Endothelial cell of umbilical vein (primary cell): ENCODE measurements around the gene ANKS1B. TPM values are rescaled to one million over a fixed set of nuclear protein-coding genes. Genes with fewer than 3 reads are reported as not detected.

ENCODE experiments used
- BruUV-seq: library from RNA; stranded (reverse); fragments of 400-500 nt; replicated peaks from 2 replicates; lab custom pipeline; 2021; lab: Mats Ljungman, UMichigan
- CTCF ChIA-PET: fragments of 300-600, 350-600 bp; sonication (Branson Sonifier 250); formaldehyde crosslinking; loops from one replicate; lab custom pipeline; 2021; ENCODE audit warnings: antibody characterized with exemption, inconsistent platforms; lab: Charles Lee
- POLR2A ChIA-PET: fragments of 300-600, 350-600 bp; sonication (Branson Sonifier 250); formaldehyde crosslinking; loops from one replicate; lab custom pipeline; 2021; ENCODE audit warnings: antibody characterized with exemption, inconsistent platforms; lab: Charles Lee
- DNase-seq: peaks from one replicate; pipeline ENCODE4 v3.0.0-alpha.2; 2011; ENCODE audit warnings: low read depth, low spot score
- FAIRE-seq: peaks from 2 replicates; lab custom pipeline; 2011; peaks lifted over from hg19 to GRCh38; lab: Jason Lieb, UNC
- H2AFZ ChIP-seq: 2 replicates; pipeline ENCODE4 v1.6.0; 2012; ENCODE audit warnings: low read depth, low read length, control low read depth, inconsistent platforms
- H3K27ac ChIP-seq: 2 replicates; pipeline ENCODE4 v1.5.1; 2011; ENCODE audit warnings: low read depth, mild to moderate bottlenecking, control low read depth, low read length, moderate library complexity; ENCODE audit not compliant: insufficient read depth
- H3K27me3 ChIP-seq, 2 experiments: 2 replicates each; pipeline versions ENCODE4 v1.6.0 to v1.6.1; 2011; ENCODE audit warnings: low read length in 2 of 2, mixed read lengths in 1 of 2; ENCODE audit not compliant: control insufficient read depth in 2 of 2, insufficient read depth in 2 of 2
- H3K36me3 ChIP-seq, 2 experiments: 2 replicates in 1 of 2; 3 replicates in 1 of 2; pipeline ENCODE4 v1.5.1; 2011; ENCODE audit warnings: low read length in 2 of 2, mild to moderate bottlenecking in 1 of 2, moderate library complexity in 1 of 2; ENCODE audit not compliant: control insufficient read depth in 2 of 2, insufficient read depth in 2 of 2; ENCODE audit errors: extremely low read depth in 1 of 2
- H3K4me1 ChIP-seq: 3 replicates; pipeline ENCODE4 v1.5.1; 2011; ENCODE audit warnings: mild to moderate bottlenecking, low read length; ENCODE audit not compliant: control insufficient read depth, insufficient read depth; ENCODE audit errors: extremely low read depth
- H3K4me2 ChIP-seq: 2 replicates; pipeline ENCODE4 v1.6.1; 2011; ENCODE audit warnings: low read length, control low read depth, mixed read lengths; ENCODE audit not compliant: insufficient read depth
- H3K4me3 ChIP-seq, 3 experiments: fragments of 200-600 bp in 1 of 3; sonication (generic), shearing (Covaris generic) in 1 of 3; replicated peaks in 1 of 3; 2 replicates each; pipeline ENCODE4 v1.5.1; 2011 to 2016; ENCODE audit warnings: control low read depth in 3 of 3, low read length in 3 of 3, mild to moderate bottlenecking in 2 of 3, inconsistent platforms in 1 of 3, low read depth in 1 of 3, moderate library complexity in 1 of 3; ENCODE audit not compliant: insufficient read depth in 1 of 3
- H3K79me2 ChIP-seq: 2 replicates; pipeline ENCODE4 v1.6.0; 2012; ENCODE audit warnings: low read length, inconsistent platforms; ENCODE audit not compliant: control insufficient read depth, insufficient read depth
- H3K9ac ChIP-seq: replicated peaks from 2 replicates; pipeline ENCODE3; 2011; ENCODE audit warnings: low read length, control low read depth; ENCODE audit not compliant: insufficient read depth; ENCODE audit errors: extremely low read depth
- H3K9me1 ChIP-seq: replicated peaks from 3 replicates; pipeline ENCODE4 v1.6.0; 2011; ENCODE audit warnings: mild to moderate bottlenecking, low read length; ENCODE audit not compliant: control insufficient read depth, insufficient read depth; ENCODE audit errors: extremely low read depth
- H3K9me3 ChIP-seq: replicated peaks from 2 replicates; pipeline ENCODE4 v1.5.1; 2012; ENCODE audit warnings: low read length, inconsistent platforms; ENCODE audit not compliant: control insufficient read depth, insufficient read depth
- H4K20me1 ChIP-seq: replicated peaks from 2 replicates; pipeline ENCODE3; 2011; ENCODE audit warnings: mild to moderate bottlenecking, low read length; ENCODE audit not compliant: control insufficient read depth, insufficient read depth; ENCODE audit errors: extremely low read depth
- CTCF ChIP-seq, 2 donors: IDR thresholded peaks; 1 replicate in 1 of 2; 2 replicates in 1 of 2; pipeline ENCODE4 v1.5.1; 2011; ENCODE audit warnings: low read length in 2 of 2, mild to moderate bottlenecking in 2 of 2, moderate library complexity in 2 of 2, control low read depth in 1 of 2, inconsistent platforms in 1 of 2, low read depth in 1 of 2; ENCODE audit not compliant: insufficient read depth in 1 of 2; ENCODE audit errors: extremely low read depth in 1 of 2
- EZH2 ChIP-seq: IDR thresholded peaks from 2 replicates; pipeline ENCODE4 v1.6.1; 2012; ENCODE audit warnings: borderline replicate concordance, low read depth, mild to moderate bottlenecking, moderate library complexity, low read length, inconsistent platforms; ENCODE audit not compliant: severe bottlenecking
- FOS ChIP-seq: IDR thresholded peaks from 2 replicates; pipeline ENCODE4 v1.6.1; 2011; ENCODE audit warnings: mild to moderate bottlenecking, low read length, moderate library complexity, borderline replicate concordance; ENCODE audit not compliant: insufficient read depth
- GATA2 ChIP-seq: IDR thresholded peaks from 2 replicates; pipeline ENCODE4 v1.7.0; 2011; ENCODE audit warnings: low read depth, mild to moderate bottlenecking, moderate library complexity, mixed read lengths, low read length; ENCODE audit not compliant: insufficient read length, insufficient read depth
- JUN ChIP-seq: IDR thresholded peaks from 2 replicates; pipeline ENCODE4 v1.6.1; 2011; ENCODE audit warnings: borderline replicate concordance, low read depth; ENCODE audit not compliant: insufficient read length, insufficient read depth
- MAX ChIP-seq: IDR thresholded peaks from 2 replicates; pipeline ENCODE4 v1.6.1; 2011; ENCODE audit not compliant: insufficient read depth, insufficient read length
- MYC ChIP-seq: IDR thresholded peaks from one replicate; pipeline ENCODE4 v1.6.1; 2011; ENCODE audit warnings: mild to moderate bottlenecking, low read depth, low read length
- POLR2A ChIP-seq: IDR thresholded peaks from 2 replicates; pipeline ENCODE4 v1.6.1; 2012; ENCODE audit warnings: low read depth, mild to moderate bottlenecking, control low read depth, low read length
- POLR2AphosphoS5 ChIP-seq: IDR thresholded peaks from 2 replicates; pipeline ENCODE4 v1.6.1; 2012; ENCODE audit warnings: low read depth, mild to moderate bottlenecking, control low read depth, low read length, moderate library complexity; ENCODE audit not compliant: insufficient read depth
- dilution Hi-C: fragments of 300-500 bp; cut with MboI; formaldehyde crosslinking; loops from one replicate; pipeline ENCODE4 v1.15.0; 2019; ENCODE audit warnings: low sequenced_read_pairs; ENCODE audit not compliant: extremely low pct_ligation_motif_present
- intact Hi-C: fragments of 100-400 bp; cut with micrococcal nuclease; formaldehyde crosslinking; loops from one replicate; pipeline ENCODE4 v1.10.0; 2022
- polyA plus RNA-seq, 4 experiments: library from polyadenylated mRNA; depleted of rRNA in 3 of 4; stranded (reverse) in 3 of 4; unstranded in 1 of 4; fragments of >200 nt; gene quantifications; 2 replicates each; pipeline versions ENCODE4 v1.2.1 to v1.2.3, GENCODE V29; 2011 to 2012; ENCODE audit warnings: missing spikeins in 1 of 4
- total RNA-seq: library from RNA; stranded (reverse); gene quantifications from 2 replicates; pipeline ENCODE4 v1.2.3, GENCODE V29; 2021

Gene ANKS1B
- total and polyA plus RNA-seq, 2 donors (not counting 3 experiments of a cell fraction or from before 2014, with no cell fraction given), result 0.15 to 0.38 TPM

GRCh38 chr12:98864363-98864762 lies 1120.4 kb downstream of the ANKS1B start:
- ChIA-PET POLR2A (no interaction called here), CTCF (no interaction called here)
- Histone ChIP-seq H3K9me1 (no peaks in the 10 kb centered on the region), H3K9ac (no peak overlapping the region), H3K36me3 (no peaks in the 10 kb centered on the region), H3K9me3 (no peaks in the 10 kb centered on the region), H3K4me2 (no peak overlapping the region), H3K4me1 (no peaks in the 10 kb centered on the region), H3K27ac (no peak overlapping the region), H4K20me1 (no peaks in the 10 kb centered on the region), H3K79me2 (no peaks in the 10 kb centered on the region), H2AFZ (no peak overlapping the region), H3K4me3 (no peak overlapping the region), H3K27me3 (no peaks in the 10 kb centered on the region)
- dilution Hi-C loops, result no loop called here
- no TSS peak for BruUV-seq
- DNase-seq (no peak), FAIRE-seq (no peak)
- intact Hi-C loops, result no loop called here
- no peak for TF ChIP-seq MAX
- no peak for TF ChIP-seq MYC
- no peak for TF ChIP-seq GATA2
- no peak for TF ChIP-seq POLR2AphosphoS5
- TF ChIP-seq EZH2, result no peak
- TF ChIP-seq POLR2A, result no peak

GRCh38 chr12:98863167-98863566 lies 1121.6 kb downstream of the ANKS1B start:
- Histone ChIP-seq H3K9ac (no peak overlapping the region), H3K27ac (no peak overlapping the region), H2AFZ (no peak overlapping the region), H3K79me2 (no peaks in the 10 kb centered on the region), H3K9me1 (no peaks in the 10 kb centered on the region), H3K36me3 (no peaks in the 10 kb centered on the region), H3K9me3 (no peaks in the 10 kb centered on the region), H3K27me3 (peaks cover 0 to 2% of the 10 kb centered on the region in 2 experiments), H3K4me3 (no peak overlapping the region), H4K20me1 (no peaks in the 10 kb centered on the region), H3K4me2 (no peak overlapping the region), H3K4me1 (no peaks in the 10 kb centered on the region)
- ChIA-PET POLR2A (no interaction called here), CTCF (no interaction called here)
- intact Hi-C loops (no loop called here), dilution Hi-C loops (no loop called here)
- DNase-seq, result no peak
- TF ChIP-seq MAX (no peak), MYC (no peak), EZH2 (no peak), CTCF (IDR thresholded peaks at IDR 0.05; ENCODE audit: extremely low read depth in 1 of 2, insufficient read depth in 1 of 2, low read depth in 1 of 2, low read length in 2 of 2) (no peak), GATA2 (no peak), POLR2AphosphoS5 (no peak), POLR2A (no peak), JUN (no peak), FOS (no peak)
- BruUV-seq, result no TSS peak
- no peak for FAIRE-seq
